ENCODE data around the gene PSMD6. TPM values are rescaled to one million over a fixed set of nuclear protein-coding genes. Genes with fewer than 3 reads are reported as not detected.

The PSMD6 gene
- polyA plus RNA-seq, 4 donors = 51.4 to 65.2 (median 56.0) TPM

- H3K36me3 ChIP-seq (ENCODE audit: control insufficient read depth in 3 of 3, insufficient read depth in 2 of 3, low read depth in 1 of 3, low read length in 3 of 3) = no peaks in the 10 kb centered on the region
- no peak overlapping the region for H3K27ac ChIP-seq (ENCODE audit: low read depth in 1 of 3, low read length in 2 of 3)
- no peak overlapping the region for H3K4me3 ChIP-seq (ENCODE audit: low read depth in 1 of 3, low read length in 3 of 3)
- H3K9me3 ChIP-seq (ENCODE audit: control insufficient read depth in 2 of 2, insufficient read depth in 1 of 2, low read depth in 1 of 2, low read length in 1 of 2) = no peaks in the 10 kb centered on the region
- FAIRE-seq (no peak), DNase-seq (no peak)
- H3K27me3 ChIP-seq (ENCODE audit: control insufficient read depth in 3 of 3, insufficient read depth in 3 of 3, low read length in 3 of 3) = peaks cover 0 to 7% (median 0%) of the 10 kb centered on the region in 3 donors
- WGBS, 3 donors = 75 to 80% (median 76%) methylated on average over 8 of the region's 8 CpGs
- no peaks in the 10 kb centered on the region for H3K4me1 ChIP-seq (ENCODE audit: control insufficient read depth in 3 of 3, insufficient read depth in 2 of 3, low read depth in 1 of 3, low read length in 2 of 3)
Observed at GRCh38 chr3:64027658-64028057, 4.4 kb upstream of the PSMD6 start.

- Histone ChIP-seq H3K27me3 (ENCODE audit: control insufficient read depth in 3 of 3, insufficient read depth in 3 of 3, low read length in 3 of 3) (peaks cover 0 to 7% (median 0%) of the 10 kb centered on the region in 3 donors), H3K9me3 (ENCODE audit: control insufficient read depth in 2 of 2, insufficient read depth in 1 of 2, low read depth in 1 of 2, low read length in 1 of 2) (no peaks in the 10 kb centered on the region), H3K27ac (ENCODE audit: low read depth in 1 of 3, low read length in 2 of 3) (no peak overlapping the region), H3K4me3 (ENCODE audit: low read depth in 1 of 3, low read length in 3 of 3) (no peak overlapping the region), H3K36me3 (ENCODE audit: control insufficient read depth in 3 of 3, insufficient read depth in 2 of 3, low read depth in 1 of 3, low read length in 3 of 3) (peaks cover 0 to 3% (median 0%) of the 10 kb centered on the region in 3 donors), H3K4me1 (ENCODE audit: control insufficient read depth in 3 of 3, insufficient read depth in 2 of 3, low read depth in 1 of 3, low read length in 2 of 3) (peaks cover 2 to 9% (median 5%) of the 10 kb centered on the region in 3 donors)
- FAIRE-seq (no peak), DNase-seq (no peak)
- WGBS, 3 donors = 69 to 72% (median 70%) methylated on average over 2 of the region's 2 CpGs
Observed at GRCh38 chr3:64026346-64026745, 3.1 kb upstream of the PSMD6 start.

- FAIRE-seq (no peak), DNase-seq (no peak)
- Histone ChIP-seq H3K4me3 (ENCODE audit: low read depth in 1 of 3, low read length in 3 of 3) (peak overlapping the region in 1 of 3 donors; percentile 70), H3K27me3 (ENCODE audit: control insufficient read depth in 3 of 3, insufficient read depth in 3 of 3, low read length in 3 of 3) (no peaks in the 10 kb centered on the region), H3K4me1 (ENCODE audit: control insufficient read depth in 3 of 3, insufficient read depth in 2 of 3, low read depth in 1 of 3, low read length in 2 of 3) (peaks cover 2 to 9% (median 5%) of the 10 kb centered on the region in 3 donors), H3K27ac (ENCODE audit: low read depth in 1 of 3, low read length in 2 of 3) (peak overlapping the region in 1 of 3 donors; percentile 26), H3K36me3 (ENCODE audit: control insufficient read depth in 3 of 3, insufficient read depth in 2 of 3, low read depth in 1 of 3, low read length in 3 of 3) (peaks cover under 1 to 6% (median 3%) of the 10 kb centered on the region in 3 donors), H3K9me3 (ENCODE audit: control insufficient read depth in 2 of 2, insufficient read depth in 1 of 2, low read depth in 1 of 2, low read length in 1 of 2) (no peaks in the 10 kb centered on the region)
- WGBS, 3 donors = 66 to 67% (median 66%) methylated on average over 5 of the region's 5 CpGs
Observed at GRCh38 chr3:64023861-64024223, 548 bp upstream of the PSMD6 start.

DNA sequence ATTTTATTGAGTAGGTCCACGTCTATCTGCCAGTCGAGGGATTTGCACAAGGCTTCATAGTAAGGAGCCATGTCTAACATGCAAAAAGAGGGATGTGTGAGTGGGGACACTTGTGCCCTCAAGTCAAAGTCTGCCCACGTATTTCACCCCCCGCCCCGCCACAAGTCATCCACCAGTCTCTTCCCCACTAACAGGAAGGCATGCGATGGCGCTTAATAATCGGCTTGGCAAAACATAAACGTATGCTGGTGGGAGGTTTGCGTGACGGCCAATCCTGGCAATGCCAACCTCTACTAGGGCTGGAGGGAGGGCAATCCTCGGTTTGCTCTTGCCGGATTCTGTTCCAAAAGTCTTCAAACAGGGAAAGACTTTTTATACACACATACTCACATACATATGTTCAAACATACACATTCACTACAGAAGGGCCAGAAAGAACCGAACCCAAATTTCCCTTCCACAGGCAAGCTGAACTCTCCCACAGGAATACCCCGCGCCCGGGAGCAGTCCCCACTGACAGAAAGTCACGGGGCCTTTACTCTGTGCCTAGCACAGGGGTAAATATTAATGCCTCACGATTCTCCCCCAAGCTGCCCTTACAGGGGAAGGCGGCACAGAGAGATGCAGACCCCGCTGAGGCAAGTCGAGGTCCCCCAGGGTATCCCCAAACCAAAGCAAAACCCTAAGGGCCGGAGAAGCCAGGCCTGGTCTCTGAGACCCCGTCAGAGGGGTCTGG is 675 bp downstream of the PSMD6 start:
- H3K4me3 ChIP-seq (ENCODE audit: low read depth in 1 of 3, low read length in 3 of 3) = peak overlapping the region; percentile 70 to 89 (median 85)
- no peak for FAIRE-seq

DNA sequence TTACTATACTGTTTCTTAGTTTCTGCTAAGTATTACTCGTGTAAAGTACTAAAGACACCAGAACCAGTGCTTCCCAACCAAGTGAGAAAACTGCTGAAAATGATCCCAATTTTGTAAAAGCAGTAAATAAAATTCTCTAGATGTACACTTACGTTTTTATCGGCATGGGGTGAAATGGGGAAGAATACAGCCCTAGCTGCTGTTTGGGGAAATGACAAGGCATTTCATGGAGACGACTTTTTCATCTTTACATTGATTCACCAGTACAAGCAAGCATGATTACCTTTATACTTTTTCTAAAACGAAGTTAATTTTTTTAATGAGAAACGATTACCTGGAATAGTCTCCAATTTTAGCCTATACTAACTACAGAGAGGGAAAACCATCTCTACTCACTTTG is 1.4 kb downstream of the PSMD6 start:
- Histone ChIP-seq H3K27ac (ENCODE audit: low read depth in 1 of 3, low read length in 2 of 3) (no peak overlapping the region), H3K36me3 (ENCODE audit: control insufficient read depth in 3 of 3, insufficient read depth in 2 of 3, low read depth in 1 of 3, low read length in 3 of 3) (peaks cover 6 to 14% (median 10%) of the 10 kb centered on the region in 3 donors), H3K27me3 (ENCODE audit: control insufficient read depth in 3 of 3, insufficient read depth in 3 of 3, low read length in 3 of 3) (no peaks in the 10 kb centered on the region), H3K9me3 (ENCODE audit: control insufficient read depth in 2 of 2, insufficient read depth in 1 of 2, low read depth in 1 of 2, low read length in 1 of 2) (no peaks in the 10 kb centered on the region), H3K4me1 (ENCODE audit: control insufficient read depth in 3 of 3, insufficient read depth in 2 of 3, low read depth in 1 of 3, low read length in 2 of 3) (peaks cover 2 to 9% (median 5%) of the 10 kb centered on the region in 3 donors), H3K4me3 (ENCODE audit: low read depth in 1 of 3, low read length in 3 of 3) (peak overlapping the region in 2 of 3 donors; percentile 70 to 89)
- 72 to 79% (median 77%) methylated on average over 6 of the region's 6 CpGs for WGBS, 3 donors
- no peak for DNase-seq
- no peak for FAIRE-seq

More for the DNA sequence above, 675 bp downstream of the PSMD6 start:
- Histone ChIP-seq H3K36me3 (ENCODE audit: control insufficient read depth in 3 of 3, insufficient read depth in 2 of 3, low read depth in 1 of 3, low read length in 3 of 3) (peaks cover 6 to 9% (median 6%) of the 10 kb centered on the region in 3 donors), H3K27me3 (ENCODE audit: control insufficient read depth in 3 of 3, insufficient read depth in 3 of 3, low read length in 3 of 3) (no peaks in the 10 kb centered on the region), H3K4me1 (ENCODE audit: control insufficient read depth in 3 of 3, insufficient read depth in 2 of 3, low read depth in 1 of 3, low read length in 2 of 3) (peaks cover 2 to 9% (median 5%) of the 10 kb centered on the region in 3 donors), H3K27ac (ENCODE audit: low read depth in 1 of 3, low read length in 2 of 3) (peak overlapping the region; percentile 17 to 82 (median 67)), H3K9me3 (ENCODE audit: control insufficient read depth in 2 of 2, insufficient read depth in 1 of 2, low read depth in 1 of 2, low read length in 1 of 2) (no peaks in the 10 kb centered on the region)
- DNase-seq = peak in 1 of 2 donors; percentile 30
- WGBS, 3 donors = 10 to 15% (median 10%) methylated on average over 24 of the region's 24 CpGs

GRCh38 chr3:64019879-64020278 is 3.4 kb downstream of the PSMD6 start:
- DNase-seq (no peak), FAIRE-seq (no peak)
- Histone ChIP-seq H3K27me3 (ENCODE audit: control insufficient read depth in 3 of 3, insufficient read depth in 3 of 3, low read length in 3 of 3) (no peaks in the 10 kb centered on the region), H3K9me3 (ENCODE audit: control insufficient read depth in 2 of 2, insufficient read depth in 1 of 2, low read depth in 1 of 2, low read length in 1 of 2) (no peaks in the 10 kb centered on the region), H3K4me1 (ENCODE audit: control insufficient read depth in 3 of 3, insufficient read depth in 2 of 3, low read depth in 1 of 3, low read length in 2 of 3) (peaks cover 2 to 9% (median 5%) of the 10 kb centered on the region in 3 donors), H3K27ac (ENCODE audit: low read depth in 1 of 3, low read length in 2 of 3) (no peak overlapping the region), H3K36me3 (ENCODE audit: control insufficient read depth in 3 of 3, insufficient read depth in 2 of 3, low read depth in 1 of 3, low read length in 3 of 3) (peaks cover 10 to 14% (median 12%) of the 10 kb centered on the region in 3 donors), H3K4me3 (ENCODE audit: low read depth in 1 of 3, low read length in 3 of 3) (no peak overlapping the region)
- WGBS, 3 donors = 84 to 88% (median 85%) methylated on average over 2 of the region's 2 CpGs

DNA sequence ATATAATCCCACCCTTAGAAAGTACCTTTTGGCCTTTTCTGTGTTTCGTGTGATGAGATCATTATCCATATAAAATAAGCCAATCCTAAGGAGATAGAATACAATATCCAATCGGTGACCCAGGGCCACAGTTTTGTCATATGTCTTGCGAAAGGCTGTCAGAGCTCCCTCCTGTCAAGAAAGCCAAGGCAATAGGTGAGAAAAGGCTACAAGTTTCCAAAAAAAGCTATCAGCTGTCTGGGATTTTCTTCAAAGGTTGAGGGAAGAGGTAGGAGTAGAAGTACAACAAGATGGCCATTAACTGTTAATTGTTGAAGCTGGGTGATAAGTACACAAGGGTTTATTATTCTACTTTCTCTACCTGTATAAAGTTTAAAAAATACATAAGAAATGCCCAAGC is 4.0 kb downstream of the PSMD6 start:
- no peaks in the 10 kb centered on the region for H3K27me3 ChIP-seq (ENCODE audit: control insufficient read depth in 3 of 3, insufficient read depth in 3 of 3, low read length in 3 of 3)
- no peak overlapping the region for H3K27ac ChIP-seq (ENCODE audit: low read depth in 1 of 3, low read length in 2 of 3)
- H3K9me3 ChIP-seq (ENCODE audit: control insufficient read depth in 2 of 2, insufficient read depth in 1 of 2, low read depth in 1 of 2, low read length in 1 of 2) = no peaks in the 10 kb centered on the region
- peaks cover 2 to 9% (median 5%) of the 10 kb centered on the region in 3 donors for H3K4me1 ChIP-seq (ENCODE audit: control insufficient read depth in 3 of 3, insufficient read depth in 2 of 3, low read depth in 1 of 3, low read length in 2 of 3)
- DNase-seq (no peak), FAIRE-seq (no peak)
- H3K36me3 ChIP-seq (ENCODE audit: control insufficient read depth in 3 of 3, insufficient read depth in 2 of 3, low read depth in 1 of 3, low read length in 3 of 3) = peaks cover 10 to 19% (median 17%) of the 10 kb centered on the region in 3 donors
- H3K4me3 ChIP-seq (ENCODE audit: low read depth in 1 of 3, low read length in 3 of 3) = no peak overlapping the region
- WGBS, 3 donors = 84 to 93% (median 91%) methylated on average over 3 of the region's 3 CpGs

GRCh38 chr3:64016941-64017620 is 6.2 kb downstream of the PSMD6 start:
- no peaks in the 10 kb centered on the region for H3K9me3 ChIP-seq (ENCODE audit: control insufficient read depth in 2 of 2, insufficient read depth in 1 of 2, low read depth in 1 of 2, low read length in 1 of 2)
- 84 to 85% (median 85%) methylated on average over 3 of the region's 3 CpGs for WGBS, 3 donors
- DNase-seq = no peak
- peaks cover 1 to 3% (median 2%) of the 10 kb centered on the region in 3 donors for H3K4me1 ChIP-seq (ENCODE audit: control insufficient read depth in 3 of 3, insufficient read depth in 2 of 3, low read depth in 1 of 3, low read length in 2 of 3)
- no peaks in the 10 kb centered on the region for H3K27me3 ChIP-seq (ENCODE audit: control insufficient read depth in 3 of 3, insufficient read depth in 3 of 3, low read length in 3 of 3)
- peaks cover 12 to 28% (median 27%) of the 10 kb centered on the region in 3 donors for H3K36me3 ChIP-seq (ENCODE audit: control insufficient read depth in 3 of 3, insufficient read depth in 2 of 3, low read depth in 1 of 3, low read length in 3 of 3)
- H3K27ac ChIP-seq (ENCODE audit: low read depth in 1 of 3, low read length in 2 of 3) = no peak overlapping the region
- no peak overlapping the region for H3K4me3 ChIP-seq (ENCODE audit: low read depth in 1 of 3, low read length in 3 of 3)
- FAIRE-seq = no peak
